NCI-H187 (cell line): ENCODE results near the gene OR4F6.
"Not testable (repeated sequence)": the region's sequence is repeated elsewhere in the genome, so short reads cannot be mapped to it uniquely, and the experiment has no call there.

ENCODE experiments used
- DNase-seq, 2 experiments: peaks; one replicate each; lab custom pipeline; 2025; lab: John Stamatoyannopoulos, UW

Gene OR4F6, protein sequence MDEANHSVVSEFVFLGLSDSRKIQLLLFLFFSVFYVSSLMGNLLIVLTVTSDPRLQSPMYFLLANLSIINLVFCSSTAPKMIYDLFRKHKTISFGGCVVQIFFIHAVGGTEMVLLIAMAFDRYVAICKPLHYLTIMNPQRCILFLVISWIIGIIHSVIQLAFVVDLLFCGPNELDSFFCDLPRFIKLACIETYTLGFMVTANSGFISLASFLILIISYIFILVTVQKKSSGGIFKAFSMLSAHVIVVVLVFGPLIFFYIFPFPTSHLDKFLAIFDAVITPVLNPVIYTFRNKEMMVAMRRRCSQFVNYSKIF

DNA sequence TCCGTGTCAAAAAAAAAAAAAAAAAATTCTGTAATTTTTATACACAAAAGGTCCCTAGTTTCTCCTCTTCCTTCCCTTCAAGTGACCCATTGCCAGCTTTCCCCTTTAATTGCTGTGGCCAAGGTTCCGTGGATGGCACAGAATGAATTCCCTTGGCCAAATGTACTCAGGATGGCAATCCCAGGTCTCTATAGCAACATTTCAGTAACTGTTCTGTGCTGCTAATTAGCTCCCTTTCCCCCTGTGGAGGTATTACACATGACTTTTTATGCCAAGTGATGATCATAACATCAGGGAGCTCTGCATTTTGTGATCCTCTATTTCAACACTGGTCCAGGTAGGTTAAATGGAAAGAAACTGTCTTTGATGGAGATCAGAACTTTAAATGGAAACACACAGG is at the start of gene OR4F6:
OR4F6 (plus strand) TSS at position 301 of the 400 bp plus-strand sequence. CDS start 2,211 bp downstream, outside the sequence.
- DNase-seq: no peak

DNA sequence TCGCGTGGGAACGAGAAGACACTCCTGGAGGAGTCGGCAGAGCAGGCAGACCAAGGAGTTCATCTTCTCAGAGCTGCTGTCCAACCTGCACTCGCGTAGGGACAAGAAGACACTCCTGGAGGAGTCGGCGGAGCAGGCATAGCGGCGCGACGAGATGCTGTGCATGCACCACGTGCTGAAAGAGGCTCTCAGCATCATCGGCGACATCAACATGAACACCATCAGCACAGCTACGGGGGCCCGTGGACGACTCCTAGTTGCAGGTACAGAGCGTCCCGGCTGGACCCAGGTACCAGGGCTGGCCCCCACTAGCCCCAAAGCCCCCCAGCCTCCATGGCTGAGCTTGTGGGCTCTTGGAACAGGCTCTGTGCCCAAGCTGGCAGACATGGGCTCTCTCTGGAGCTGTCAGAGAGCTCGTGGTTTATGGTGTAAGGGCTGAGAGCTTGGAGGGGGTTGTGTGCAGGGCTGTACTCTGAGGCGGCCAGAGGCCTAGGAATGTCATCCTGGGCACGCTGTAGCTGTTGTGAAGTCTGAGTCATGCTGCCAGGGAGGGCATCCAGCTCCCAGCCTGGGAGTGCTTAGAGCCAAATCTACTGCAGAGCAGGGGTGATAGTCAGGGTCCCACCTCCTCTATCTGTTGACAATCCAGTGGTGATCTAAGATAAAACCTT is 38.5 kb upstream of the OR4F6 start:
- DNase-seq: not testable (repeated sequence)

DNA sequence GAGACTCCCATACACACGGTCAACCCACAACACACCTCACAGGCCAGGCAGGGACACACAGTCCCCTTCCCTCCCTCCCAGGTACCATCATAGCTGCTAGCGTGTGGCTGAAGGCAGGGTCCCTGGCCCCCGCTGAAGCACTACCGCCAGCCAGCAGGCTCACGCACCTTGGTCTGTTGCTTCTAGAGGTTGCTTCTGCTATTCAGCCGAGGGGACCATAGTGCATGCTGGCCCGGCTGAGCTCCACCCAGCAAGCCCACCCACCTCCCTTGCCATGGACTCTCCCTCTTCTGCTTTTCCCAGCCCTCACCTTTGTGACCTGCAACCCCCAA is 38.0 kb upstream of the OR4F6 start:
- not testable (repeated sequence) for DNase-seq

DNA sequence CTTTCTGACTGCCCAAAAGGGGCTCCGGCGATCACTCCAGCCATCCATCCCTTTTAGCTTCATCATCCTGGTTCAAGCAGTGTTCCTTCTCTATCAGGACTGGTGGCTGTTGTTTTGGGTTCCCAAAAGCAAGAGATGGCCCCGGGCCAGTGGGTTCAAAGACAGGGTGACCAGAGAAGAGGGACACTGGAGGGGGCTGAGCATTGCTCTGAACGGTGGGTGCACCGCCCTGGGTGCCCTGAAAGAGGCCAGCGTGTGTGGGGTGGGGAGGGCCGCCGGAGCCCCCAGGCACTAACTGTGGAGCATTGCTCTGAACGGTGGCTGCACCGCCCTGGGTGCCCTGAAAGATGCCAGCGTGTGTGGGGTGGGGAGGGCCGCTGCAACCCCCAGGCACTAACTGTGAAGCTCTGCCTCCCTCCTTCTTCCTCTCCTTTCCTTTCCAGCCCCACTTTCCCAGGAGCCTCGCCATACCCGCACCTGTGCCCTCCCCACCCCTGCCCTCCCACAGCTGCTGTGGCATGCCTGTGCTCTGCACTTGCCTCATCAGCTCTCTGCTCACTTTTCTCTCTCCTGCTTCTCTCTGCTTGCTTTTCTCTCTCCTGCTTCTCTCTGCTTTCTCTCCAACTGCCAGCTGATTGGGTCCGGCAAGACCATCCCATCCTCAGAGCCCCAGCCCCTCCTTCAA is 37.4 kb upstream of the OR4F6 start:
- no peak for DNase-seq

DNA sequence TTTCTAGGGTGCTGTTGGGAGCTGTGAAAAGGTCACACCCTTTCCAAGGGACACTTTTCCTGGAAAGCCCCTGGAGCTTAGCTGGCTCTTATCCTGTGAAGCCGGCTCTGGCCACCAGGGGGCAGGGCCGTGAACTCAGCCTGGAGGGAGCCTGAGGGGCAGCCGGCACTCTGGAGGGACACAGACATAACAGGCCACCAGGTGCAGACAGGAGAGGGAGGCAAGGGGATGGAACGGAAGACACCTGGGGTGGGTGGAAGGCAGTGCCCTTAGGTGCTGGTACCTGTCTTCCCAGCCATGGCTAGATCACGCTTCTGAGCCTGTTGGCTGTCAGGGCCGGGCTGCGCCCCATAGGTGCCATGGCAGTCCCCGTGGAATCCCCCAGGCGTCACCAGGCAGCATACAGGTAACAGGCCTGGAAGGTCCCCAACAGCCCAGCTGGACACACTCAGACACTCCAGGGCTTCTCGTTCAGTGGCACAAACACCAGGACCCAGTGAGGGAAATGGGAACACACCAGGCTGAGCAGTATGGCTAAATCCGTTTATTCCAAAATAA is 36.1 kb upstream of the OR4F6 start:
- not testable (repeated sequence) for DNase-seq

DNA sequence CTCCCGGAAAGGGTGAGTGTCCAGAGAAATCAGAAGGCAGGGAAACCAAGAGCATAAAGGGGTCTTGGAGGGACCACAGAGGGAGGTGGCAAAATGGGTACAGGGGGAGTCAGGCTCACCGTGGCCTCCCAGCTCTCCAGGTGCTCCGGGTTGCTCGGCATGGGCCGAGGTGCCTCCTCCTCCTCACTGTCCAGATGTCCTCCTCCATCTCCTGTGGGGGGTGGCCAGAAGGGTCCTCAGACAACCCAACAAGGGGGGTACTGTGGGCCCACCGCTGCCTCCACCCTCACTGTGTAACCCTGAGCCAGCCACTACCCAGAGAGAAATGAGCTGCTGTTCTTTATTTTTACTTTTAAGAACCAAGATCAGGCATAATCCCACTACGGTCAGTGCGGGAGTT is 30.4 kb upstream of the OR4F6 start:
- no peak for DNase-seq

DNA sequence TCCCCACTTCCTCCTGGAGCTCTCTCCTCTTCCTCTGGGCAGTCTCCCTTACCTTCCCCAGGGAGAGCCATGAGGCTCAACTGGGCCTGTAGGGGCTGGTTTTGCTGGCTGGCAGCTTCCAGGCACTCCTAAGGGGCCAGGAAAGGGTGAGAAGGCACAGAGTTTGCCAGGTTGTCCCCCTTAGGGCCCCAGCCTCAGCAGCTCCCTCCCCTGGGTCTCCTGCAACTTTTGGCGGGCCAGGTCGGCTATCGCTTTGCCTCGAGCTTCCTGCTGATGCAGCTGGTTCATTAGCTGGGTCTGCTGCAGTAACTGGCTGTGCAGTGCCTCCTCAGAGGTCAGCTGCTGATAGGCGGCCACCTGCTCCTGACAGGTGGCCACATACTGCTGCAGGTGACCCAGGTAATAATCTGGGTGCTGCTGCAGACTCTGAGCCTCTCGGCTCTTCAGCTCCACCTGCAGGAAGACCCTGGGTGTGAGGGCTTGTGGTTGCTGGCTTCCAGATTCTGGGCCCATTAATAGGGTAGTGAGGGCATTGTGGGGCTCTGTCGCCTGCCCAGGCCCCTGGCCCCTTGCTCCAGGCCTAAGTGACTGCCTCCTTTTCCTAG is 29.7 kb upstream of the OR4F6 start:
- peak in 1 of 2 experiments; percentile 5 for DNase-seq

DNA sequence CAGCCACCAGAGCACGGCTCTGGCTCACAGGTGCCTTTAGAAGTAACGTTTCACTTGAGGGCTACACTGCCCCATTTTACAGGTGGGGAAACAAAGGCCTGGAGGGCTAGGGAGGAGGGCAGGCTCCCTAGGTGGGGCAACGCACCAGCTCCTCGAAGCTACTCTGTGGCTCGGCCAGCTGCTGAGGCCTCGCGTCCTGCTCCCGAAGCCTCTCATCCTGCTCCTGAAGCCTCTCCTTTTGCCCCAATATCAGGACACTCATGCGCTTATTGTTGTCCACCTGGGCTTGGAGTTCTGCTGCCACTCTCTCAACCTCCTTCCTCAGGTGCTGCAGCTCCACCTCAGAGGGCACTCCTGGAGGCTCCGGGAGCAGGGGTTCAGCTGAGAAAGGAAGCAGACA is 28.2 kb upstream of the OR4F6 start:
- no peak for DNase-seq

DNA sequence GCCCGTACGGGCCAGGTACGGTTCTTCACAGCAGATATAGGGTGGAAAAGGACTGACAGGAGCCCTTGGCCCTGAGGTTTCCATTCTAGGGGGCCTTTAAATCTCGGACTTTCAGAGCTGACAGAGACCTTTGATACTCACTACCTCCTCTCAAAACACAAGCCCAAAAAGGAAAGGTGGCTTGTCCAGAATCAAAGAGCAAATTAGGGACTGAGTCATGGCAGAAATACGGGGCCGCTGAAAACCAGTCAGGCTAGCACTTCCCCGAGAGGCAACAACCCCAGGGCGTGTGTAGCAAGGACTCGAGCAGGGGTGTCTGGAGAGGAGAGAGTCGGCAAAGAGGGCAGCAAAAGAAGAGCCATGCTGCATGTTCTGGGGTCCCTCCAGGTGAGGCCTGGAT is 24.7 kb upstream of the OR4F6 start:
- not testable (repeated sequence) for DNase-seq

DNA sequence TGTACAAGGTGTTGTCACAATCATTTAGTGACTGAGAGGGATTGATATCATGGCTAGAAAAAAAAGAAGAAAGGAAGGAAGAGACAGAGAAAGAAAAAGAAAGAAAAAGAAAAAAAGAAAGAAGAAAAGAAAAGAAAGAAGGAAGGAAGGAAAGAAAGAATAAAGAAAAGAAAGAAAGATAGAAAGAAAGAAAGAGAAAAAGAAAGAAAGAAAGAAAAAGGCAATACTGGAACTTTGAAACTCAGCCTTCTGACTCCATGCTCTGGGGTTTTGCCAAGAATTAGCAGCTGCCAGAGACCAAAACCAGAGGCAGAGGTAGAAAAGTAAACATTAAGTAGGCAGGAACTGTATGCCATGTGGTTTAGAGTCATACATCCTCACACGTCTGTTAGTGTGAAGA is 23.1 kb upstream of the OR4F6 start:
- DNase-seq: not testable (repeated sequence)

DNA sequence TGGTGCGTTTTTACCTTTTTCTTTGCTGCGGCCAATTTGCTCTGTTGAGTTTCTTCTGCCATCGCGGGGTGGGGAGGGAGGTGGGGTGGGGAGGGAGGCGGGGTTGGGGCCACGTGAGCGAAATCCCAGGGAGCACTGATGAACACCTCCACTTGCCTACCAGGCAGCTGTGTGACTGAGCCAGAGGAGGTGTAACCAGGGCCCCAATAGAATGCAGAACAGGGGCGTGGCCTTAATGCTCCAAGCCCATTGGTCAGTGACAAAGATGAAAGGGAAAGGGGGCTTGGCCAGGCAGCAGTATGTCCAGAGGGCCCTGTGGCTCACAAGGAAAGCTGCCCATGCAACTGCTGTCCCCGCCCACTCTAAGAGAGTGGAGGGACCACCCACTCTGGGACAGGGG is 21.4 kb upstream of the OR4F6 start:
- DNase-seq: no peak

DNA sequence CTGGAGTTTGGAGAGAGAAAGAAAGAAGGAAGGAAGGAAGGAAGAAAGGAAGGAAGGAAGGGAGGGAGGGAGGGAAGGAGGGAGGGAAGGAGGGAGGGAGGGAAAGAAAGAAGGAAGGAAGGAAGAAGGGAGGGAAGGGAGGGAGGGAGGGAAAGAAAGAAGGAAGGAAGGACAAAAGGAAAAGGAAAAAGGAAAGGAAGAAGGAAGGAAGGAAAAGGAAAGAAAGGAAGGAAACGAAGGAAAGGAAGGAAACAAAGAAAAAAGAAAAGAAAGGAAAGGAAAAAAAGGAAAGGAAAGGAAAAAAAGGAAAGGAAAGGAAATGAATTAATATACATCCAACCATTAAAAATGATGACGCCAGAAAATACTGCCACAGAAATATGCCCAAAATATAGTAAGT is 18.7 kb upstream of the OR4F6 start:
- no peak for DNase-seq

DNA sequence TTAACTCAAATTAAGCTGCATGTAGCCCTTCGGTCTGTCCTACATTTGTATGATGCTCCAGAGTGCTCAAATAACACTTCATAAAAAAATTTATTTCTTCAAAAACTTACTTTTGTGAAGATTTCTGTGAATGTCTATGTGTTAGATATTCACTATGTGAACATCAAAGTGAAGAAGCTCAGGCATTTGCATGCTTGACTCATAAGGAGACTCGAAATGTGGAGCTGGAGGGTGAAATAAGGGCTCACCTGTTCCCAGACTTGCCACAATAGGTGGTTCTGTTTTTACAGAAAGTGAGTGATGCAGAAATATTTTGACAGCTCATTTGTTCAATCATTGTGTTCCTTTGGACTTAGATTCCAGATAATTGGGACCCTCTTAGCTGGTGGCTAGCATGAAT is 16.9 kb upstream of the OR4F6 start:
- DNase-seq: not testable (repeated sequence)

DNA sequence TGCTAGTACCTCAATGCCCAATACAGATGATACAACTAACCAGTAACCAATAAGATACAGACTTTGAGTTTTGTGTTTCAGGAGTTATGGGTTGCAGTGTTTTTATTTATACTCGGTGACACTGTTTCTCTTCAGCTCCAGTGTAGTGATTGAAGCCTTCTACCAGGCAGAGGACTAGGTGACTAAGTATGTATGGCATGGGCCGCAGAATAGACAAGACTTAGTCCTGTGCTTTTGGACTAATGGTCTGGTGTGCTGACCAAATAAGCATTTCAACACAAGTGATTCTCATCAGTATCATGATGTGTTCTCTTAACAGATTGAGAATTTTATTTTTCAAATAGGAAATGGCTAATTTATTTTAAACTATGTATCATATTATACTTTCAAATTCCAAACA is 15.3 kb upstream of the OR4F6 start:
- DNase-seq: not testable (repeated sequence)

DNA sequence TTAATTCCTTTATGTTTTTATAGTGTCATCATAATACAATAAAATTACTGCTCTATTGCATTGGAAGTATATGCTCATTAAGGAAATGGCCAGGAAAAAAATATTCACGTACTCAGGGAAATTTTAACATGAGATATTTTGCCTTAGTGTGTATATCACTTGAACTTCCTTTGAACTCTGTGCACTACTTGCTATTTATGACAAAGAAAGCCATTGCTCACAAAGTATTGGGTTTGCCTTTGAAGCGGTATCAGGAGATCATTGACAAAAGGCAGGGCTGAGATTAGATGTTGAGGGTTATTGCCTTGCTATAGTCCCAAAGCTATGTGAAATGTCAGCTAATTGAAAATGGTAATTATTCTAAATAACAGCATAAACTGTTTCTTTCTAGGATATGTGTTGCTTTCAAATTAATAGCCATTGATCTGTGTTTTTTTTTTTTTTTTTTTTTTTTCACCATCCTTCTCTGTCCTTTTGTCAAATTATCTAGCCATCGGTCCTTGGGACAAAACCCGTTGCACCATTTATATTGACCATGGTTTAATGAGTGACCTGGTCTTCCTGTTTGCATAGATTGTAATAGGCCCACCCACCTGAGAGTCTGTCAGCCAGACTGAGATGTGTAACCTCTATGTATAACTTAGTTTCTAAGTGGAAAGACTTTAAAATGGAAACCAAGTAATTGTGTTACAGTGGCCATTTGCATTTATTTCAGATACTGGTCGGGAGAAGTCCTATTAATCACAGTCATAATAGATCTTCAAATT is 14.6 kb upstream of the OR4F6 start:
- not testable (repeated sequence) for DNase-seq

DNA sequence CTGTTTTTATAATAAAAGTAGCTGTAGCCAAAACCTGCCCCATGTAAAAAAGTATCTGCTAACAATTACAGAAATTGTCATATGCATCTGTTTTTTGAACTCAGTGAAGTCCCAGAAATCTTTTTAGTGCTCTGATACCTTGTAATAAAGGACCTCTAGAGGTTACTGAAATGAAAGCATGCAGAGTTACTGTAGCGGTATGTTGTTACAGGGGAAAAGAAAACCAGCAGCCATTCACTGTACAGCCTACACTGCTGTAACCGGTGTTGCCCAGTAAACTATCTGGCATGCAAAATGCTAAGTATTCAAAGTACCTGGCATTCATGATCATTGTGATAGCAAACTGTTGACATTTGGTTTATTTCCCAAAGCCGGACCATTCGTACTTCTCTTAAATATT is 12.6 kb upstream of the OR4F6 start:
- not testable (repeated sequence) for DNase-seq

DNA sequence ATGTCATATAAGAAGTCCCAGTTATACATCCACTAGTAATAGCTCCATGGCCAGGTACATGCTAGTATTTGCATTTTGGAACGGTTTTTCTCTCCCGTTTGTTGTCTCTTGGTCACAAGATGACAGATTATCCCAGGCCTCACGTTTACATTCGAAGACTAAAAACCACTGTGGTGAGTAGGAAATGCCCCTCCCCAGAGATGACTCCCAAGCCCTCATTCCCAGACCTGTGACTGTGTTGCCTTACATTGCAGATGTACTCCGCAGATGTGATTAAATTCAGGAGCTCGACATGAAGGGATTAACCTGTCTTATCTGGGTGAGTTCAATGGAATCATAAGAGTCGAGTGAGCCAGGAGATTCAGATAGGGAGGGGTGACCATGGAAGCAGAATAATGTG is 9.3 kb upstream of the OR4F6 start:
- DNase-seq: not testable (repeated sequence)

DNA sequence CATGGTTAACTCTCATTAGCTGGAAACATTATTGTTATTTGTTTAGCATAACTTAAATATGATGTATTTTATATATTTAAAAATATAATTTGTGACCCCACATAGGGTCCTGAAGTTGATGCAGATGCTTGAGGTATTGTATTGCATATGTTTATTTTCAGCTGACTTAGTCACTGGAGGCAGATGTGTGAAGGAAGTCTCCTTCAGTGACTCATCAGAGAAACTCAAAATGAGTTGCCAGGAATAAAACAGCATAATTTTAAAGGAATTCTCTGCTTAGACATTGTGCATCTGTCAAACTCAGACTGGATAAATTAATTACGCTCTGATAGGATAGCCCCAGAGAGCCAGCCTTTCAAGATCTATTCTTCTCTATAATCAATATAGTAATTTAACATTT is 7.9 kb upstream of the OR4F6 start:
- DNase-seq: no peak

DNA sequence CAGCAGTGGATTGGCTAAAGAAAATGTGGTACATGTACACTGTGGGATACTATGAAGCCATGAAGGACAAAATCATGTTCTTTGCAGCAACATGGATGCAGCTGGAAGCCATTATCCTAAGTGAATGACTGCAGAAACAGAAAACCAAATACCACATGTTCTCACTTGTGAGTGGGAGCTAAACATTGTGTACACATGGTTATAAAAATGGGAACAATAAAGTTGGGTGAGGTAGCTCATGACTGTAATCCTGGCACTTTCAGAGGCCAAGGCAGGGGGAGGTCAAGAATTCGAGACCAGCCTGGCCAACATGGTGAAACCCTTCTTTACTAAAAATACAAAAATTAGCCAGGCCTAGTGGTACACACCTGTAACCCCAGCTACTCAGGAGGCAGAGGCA is 3.6 kb upstream of the OR4F6 start:
- DNase-seq: no peak

DNA sequence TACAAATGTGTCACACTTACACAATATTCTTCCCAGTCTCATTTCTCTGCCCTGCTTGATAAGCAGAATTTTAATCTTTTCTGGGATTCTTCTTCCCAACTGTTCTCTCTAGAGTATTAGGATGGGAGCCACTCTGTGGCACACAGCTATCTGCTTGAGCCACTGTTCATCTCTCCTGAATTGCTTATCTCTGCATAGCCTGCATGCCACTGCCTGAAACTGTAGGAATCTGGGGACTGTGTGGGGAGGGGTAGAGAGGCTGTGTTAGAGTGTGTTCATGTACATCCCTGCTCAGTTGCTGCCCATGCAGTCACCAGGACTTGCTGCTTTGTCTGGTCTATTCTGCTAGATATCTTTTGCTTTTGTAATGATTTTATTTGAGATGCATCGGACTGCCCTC is 2.3 kb upstream of the OR4F6 start:
- DNase-seq: no peak

DNA sequence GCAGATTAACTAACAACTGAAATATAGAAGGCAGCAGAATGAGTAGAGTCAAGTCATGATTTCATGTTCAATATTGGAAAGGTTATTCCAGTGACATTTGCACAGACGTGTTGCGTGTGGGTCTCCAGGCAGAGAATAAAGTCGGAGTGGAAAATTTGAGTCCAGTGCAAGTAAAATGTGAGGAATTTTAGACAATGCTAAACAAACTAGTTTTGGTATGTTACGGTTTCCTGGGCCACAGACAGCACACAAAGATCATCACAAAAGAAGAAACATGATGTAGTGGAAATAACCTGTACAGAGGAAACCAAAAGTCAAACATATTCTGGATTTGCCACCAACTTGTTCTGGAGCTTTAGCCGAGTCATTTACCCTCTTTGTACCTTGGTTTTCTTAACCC is 367 bp downstream of the OR4F6 start:
- no peak for DNase-seq

DNA sequence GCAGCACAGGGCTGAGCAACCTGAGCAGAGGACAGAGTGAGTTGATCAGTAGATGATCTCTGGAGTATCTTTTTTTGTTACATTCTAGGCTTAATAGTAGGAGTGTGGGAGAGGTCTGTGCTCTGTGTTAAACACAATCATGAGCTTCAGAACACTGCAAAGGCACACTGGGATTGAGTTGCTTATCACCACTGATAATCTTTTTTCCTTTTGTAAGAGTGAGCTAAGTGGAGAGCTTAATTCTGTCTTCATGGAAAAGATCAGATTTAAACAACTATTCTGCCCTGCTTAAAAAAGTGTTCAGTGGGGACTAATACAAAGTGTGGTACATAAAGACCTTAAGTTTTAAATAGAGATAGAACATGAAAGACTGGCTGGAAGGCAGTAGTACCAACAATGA is 1.1 kb downstream of the OR4F6 start:
- DNase-seq: no peak
